Measurements from ENCODE around the gene FKBP2. TPM values are rescaled to one million over a fixed set of nuclear protein-coding genes. Genes with fewer than 3 reads are reported as not detected.

FKBP2 gene
- total and polyA plus RNA-seq, 2 of the 13 experiments (the other 11 are each of a cell fraction or from before 2014, with no cell fraction given): 30.1 to 53.3 TPM

- TF ChIP-seq SNAPC4 (CRISPR knock-in tag; IDR thresholded peaks at IDR 0.05) (no peak), ZNF558 (CRISPR knock-in tag; IDR thresholded peaks at IDR 0.05; ENCODE audit: borderline replicate concordance) (no peak), ZNF18 (CRISPR knock-in tag; IDR thresholded peaks at IDR 0.05; ENCODE audit: insufficient replicate concordance) (no peak), PLRG1 (conservative IDR thresholded peaks at IDR 0.05) (no peak), PAXIP1 (CRISPR knock-in tag; conservative IDR thresholded peaks at IDR 0.05) (peak; percentile 88), SOX5 (CRISPR knock-in tag; IDR thresholded peaks at IDR 0.05; ENCODE audit: borderline replicate concordance) (peak; percentile 67; the same call in 1 of the 2 replicates), ZNF572 (CRISPR knock-in tag; IDR thresholded peaks at IDR 0.05) (no peak), ZNF75D (CRISPR knock-in tag; IDR thresholded peaks at IDR 0.05; ENCODE audit: borderline replicate concordance) (no peak), SATB2 (CRISPR knock-in tag; IDR thresholded peaks at IDR 0.05) (no peak), GLI4 (CRISPR knock-in tag; IDR thresholded peaks at IDR 0.05; ENCODE audit: borderline replicate concordance) (no peak), AFF4 (CRISPR knock-in tag; IDR thresholded peaks at IDR 0.05) (no peak), ZNF564 (CRISPR knock-in tag; IDR thresholded peaks at IDR 0.05) (no peak), MAFG (CRISPR knock-in tag; IDR thresholded peaks at IDR 0.05) (no peak), ZNF713 (CRISPR knock-in tag; IDR thresholded peaks at IDR 0.05) (no peak), ZNF460 (CRISPR knock-in tag; IDR thresholded peaks at IDR 0.05; ENCODE audit: borderline replicate concordance) (no peak), ZNF17 (CRISPR knock-in tag; IDR thresholded peaks at IDR 0.05) (no peak)
Measured at GRCh38 chr11:64237484-64237951, 3.4 kb upstream of the FKBP2 start (continued).

Data from HepG2 (cell line).